IMR-90 (cell line): Measurements from ENCODE around the gene TOMM40. TPM values are rescaled to one million over a fixed set of nuclear protein-coding genes. Genes with fewer than 3 reads are reported as not detected.

Experiments
- ATAC-seq: fragments of 200-7000 bp; cut with Tn5 transposase; 2 replicates; pipeline ENCODE4 v1.9.1; 2020; ENCODE audit warnings: low read depth, mild to moderate bottlenecking, moderate library complexity
- BruUV-seq: library from RNA; stranded (reverse); fragments of 400-500 nt; replicated peaks from 2 replicates; lab custom pipeline; 2021; lab: Mats Ljungman, UMichigan
- CTCF ChIA-PET: fragments of 300-600 bp; formaldehyde crosslinking; extraction: SDS; loops from one replicate; lab custom pipeline; 2021; ENCODE audit warnings: antibody characterized with exemption; lab: Yijun Ruan, JAX
- POLR2A ChIA-PET: fragments of 300-600 bp; sonication (Branson Sonifier 250); formaldehyde crosslinking; loops from one replicate; lab custom pipeline; 2022; ENCODE audit warnings: antibody characterized with exemption; ENCODE audit not compliant: unreplicated experiment; lab: Charles Lee
- DNase-seq: peaks from one replicate; pipeline ENCODE4 v3.0.0; 2013
- H2AFZ ChIP-seq: replicated peaks from 2 replicates; pipeline ENCODE3; 2013; ENCODE audit warnings: low read length, mild to moderate bottlenecking; ENCODE audit not compliant: poor library complexity
- H2AK5ac ChIP-seq: 2 replicates; pipeline ENCODE4 v1.6.1; 2013; ENCODE audit warnings: low read depth, low read length, inconsistent platforms
- H2AK9ac ChIP-seq: replicated peaks from 2 replicates; pipeline ENCODE3; 2013; ENCODE audit warnings: mild to moderate bottlenecking, low read depth, low read length, moderate library complexity; ENCODE audit not compliant: poor library complexity
- H2BK120ac ChIP-seq: 2 replicates; pipeline ENCODE4 v1.6.1; 2013; ENCODE audit warnings: low read depth, low read length, inconsistent platforms
- H2BK15ac ChIP-seq: 3 replicates; pipeline ENCODE4 v1.6.1; 2013; ENCODE audit warnings: low read depth, low read length, inconsistent platforms
- H2BK20ac ChIP-seq: 2 replicates; pipeline ENCODE4 v1.6.1; 2013; ENCODE audit warnings: low read depth, mild to moderate bottlenecking, inconsistent platforms, low read length, moderate library complexity
- H2BK5ac ChIP-seq: 2 replicates; pipeline ENCODE4 v1.6.1; 2013; ENCODE audit warnings: mild to moderate bottlenecking, low read depth, low read length, inconsistent platforms; ENCODE audit not compliant: poor library complexity, severe bottlenecking
- H3K14ac ChIP-seq: replicated peaks from 2 replicates; pipeline ENCODE4 v1.6.1; 2013; ENCODE audit warnings: low read depth, low read length, inconsistent platforms
- H3K18ac ChIP-seq: 2 replicates; pipeline ENCODE4 v1.6.1; 2013; ENCODE audit warnings: low read depth, low read length, control low read depth
- H3K23ac ChIP-seq: 2 replicates; pipeline ENCODE4 v1.6.1; 2013; ENCODE audit warnings: low read depth, low read length, inconsistent platforms
- H3K27ac ChIP-seq: 2 replicates; pipeline ENCODE4 v1.5.1; 2013; ENCODE audit warnings: mild to moderate bottlenecking, control low read depth, low read length; ENCODE audit not compliant: insufficient read depth
- H3K27me3 ChIP-seq: 2 replicates; pipeline ENCODE4 v1.6.1; 2013; ENCODE audit warnings: low read length; ENCODE audit not compliant: control insufficient read depth, insufficient read depth
- H3K36me3 ChIP-seq: 2 replicates; pipeline ENCODE4 v1.6.1; 2013; ENCODE audit warnings: low read length, mixed read lengths; ENCODE audit not compliant: control insufficient read depth, insufficient read depth
- H3K4ac ChIP-seq: 2 replicates; pipeline ENCODE4 v1.6.1; 2013; ENCODE audit warnings: low read depth, low read length, inconsistent platforms
- H3K4me1 ChIP-seq: 2 replicates; pipeline ENCODE4 v1.6.1; 2013; ENCODE audit warnings: low read length, mixed read lengths; ENCODE audit not compliant: control insufficient read depth, insufficient read depth
- H3K4me2 ChIP-seq: 2 replicates; pipeline ENCODE4 v1.6.1; 2013; ENCODE audit warnings: low read depth, mild to moderate bottlenecking, control low read depth, low read length, moderate library complexity
- H3K4me3 ChIP-seq: 2 replicates; pipeline ENCODE4 v1.5.1; 2013; ENCODE audit warnings: low read depth, mild to moderate bottlenecking, control low read depth, low read length, moderate library complexity; ENCODE audit not compliant: insufficient read depth
- H3K56ac ChIP-seq: 2 replicates; pipeline ENCODE4 v1.6.1; 2013; ENCODE audit warnings: low read length, inconsistent platforms; ENCODE audit not compliant: insufficient read depth; ENCODE audit errors: extremely low read depth
- H3K79me1 ChIP-seq, 2 experiments: 2 replicates each; pipeline ENCODE4 v1.6.1; 2013; ENCODE audit warnings: low read length in 2 of 2, inconsistent platforms in 1 of 2, low read depth in 1 of 2
- H3K9ac ChIP-seq: 2 replicates; pipeline ENCODE4 v1.6.1; 2013; ENCODE audit warnings: low read depth, low read length, control low read depth
- H3K9me1 ChIP-seq: 2 replicates; pipeline ENCODE4 v1.6.1; 2013; ENCODE audit warnings: low read length, inconsistent platforms; ENCODE audit not compliant: insufficient read depth
- H3K9me3 ChIP-seq: 2 replicates; pipeline ENCODE4 v1.6.1; 2013; ENCODE audit warnings: low read length; ENCODE audit not compliant: control insufficient read depth, insufficient read depth
- H4K20me1 ChIP-seq: 2 replicates; pipeline ENCODE4 v1.6.1; 2013; ENCODE audit warnings: low read length, inconsistent platforms; ENCODE audit not compliant: insufficient read depth
- H4K5ac ChIP-seq: 2 replicates; pipeline ENCODE4 v1.6.1; 2013; ENCODE audit warnings: mild to moderate bottlenecking, low read depth, low read length, control low read depth
- H4K8ac ChIP-seq, 2 experiments: 2 replicates each; pipeline ENCODE4 v1.6.1; 2013; ENCODE audit warnings: low read depth in 2 of 2, low read length in 2 of 2, control low read depth in 1 of 2, inconsistent platforms in 1 of 2
- H4K91ac ChIP-seq: 2 replicates; pipeline ENCODE4 v1.6.1; 2013; ENCODE audit warnings: low read depth, low read length, inconsistent platforms; ENCODE audit not compliant: insufficient read depth
- BHLHE40 ChIP-seq: fragments of 150-350 bp; IDR thresholded peaks from 2 replicates; pipeline ENCODE4 v1.6.1; 2016; ENCODE audit warnings: mild to moderate bottlenecking, low read depth, low read length
- CEBPB ChIP-seq: IDR thresholded peaks from 2 replicates; pipeline ENCODE4 v1.6.1; 2012; ENCODE audit warnings: low read depth, low read length, improper control_type of control experiment
- CHD1 ChIP-seq: IDR thresholded peaks from 2 replicates; pipeline ENCODE4 v1.6.1; 2012; ENCODE audit warnings: low read depth, low read length, improper control_type of control experiment
- CTCF ChIP-seq: conservative IDR thresholded peaks from 2 replicates; pipeline ENCODE4 v1.5.1; 2012; ENCODE audit warnings: mild to moderate bottlenecking, low read depth, low read length, improper control_type of control experiment
- ELK1 ChIP-seq: fragments of 150-350 bp; IDR thresholded peaks from 2 replicates; pipeline ENCODE4 v1.6.1; 2016; ENCODE audit warnings: low read depth, mild to moderate bottlenecking, low read length, moderate library complexity, borderline replicate concordance
- FOS ChIP-seq: fragments of 150-350 bp; IDR thresholded peaks from 2 replicates; pipeline ENCODE4 v1.6.1; 2016; ENCODE audit warnings: low read depth, low read length
- MAFK ChIP-seq: IDR thresholded peaks from 2 replicates; pipeline ENCODE4 v1.6.1; 2012; ENCODE audit warnings: low read depth, low read length, improper control_type of control experiment
- MAZ ChIP-seq: IDR thresholded peaks from 2 replicates; pipeline ENCODE4 v1.6.1; 2012; ENCODE audit warnings: low read depth, mild to moderate bottlenecking, low read length, improper control_type of control experiment, moderate library complexity, borderline replicate concordance
- MXI1 ChIP-seq: IDR thresholded peaks from 2 replicates; pipeline ENCODE4 v1.6.1; 2012; ENCODE audit warnings: low read depth, mild to moderate bottlenecking, low read length, moderate library complexity, borderline replicate concordance
- NFE2L2 ChIP-seq: fragments of 150-350 bp; IDR thresholded peaks from 2 replicates; pipeline ENCODE4 v1.6.1; 2016; ENCODE audit warnings: low read depth, mild to moderate bottlenecking, low read length
- POLR2A ChIP-seq: IDR thresholded peaks from 2 replicates; pipeline ENCODE4 v1.6.1; 2012; ENCODE audit warnings: mild to moderate bottlenecking, low read depth, low read length
- RAD21 ChIP-seq: IDR thresholded peaks from 2 replicates; pipeline ENCODE4 v1.6.1; 2012; ENCODE audit warnings: low read length, improper control_type of control experiment
- RCOR1 ChIP-seq: IDR thresholded peaks from 2 replicates; pipeline ENCODE4 v1.6.1; 2012; ENCODE audit warnings: mild to moderate bottlenecking, low read length, improper control_type of control experiment; ENCODE audit not compliant: insufficient replicate concordance
- RFX5 ChIP-seq: IDR thresholded peaks from 2 replicates; pipeline ENCODE4 v1.8.0; 2012; ENCODE audit warnings: low read depth, mild to moderate bottlenecking, low read length, moderate library complexity
- SMC3 ChIP-seq: fragments of 150-350 bp; IDR thresholded peaks from 2 replicates; pipeline ENCODE4 v1.6.1; 2016; ENCODE audit warnings: low read depth, mild to moderate bottlenecking, antibody characterized with exemption, low read length, moderate library complexity
- USF2 ChIP-seq: fragments of 150-350 bp; IDR thresholded peaks from 2 replicates; pipeline ENCODE4 v1.6.1; 2017; ENCODE audit warnings: mild to moderate bottlenecking, antibody characterized with exemption, low read length, low read depth
- WGBS, 2 experiments: methylation state at CpG; one replicate each; pipeline versions ENCODE4 v1.1.5 to v1.1.7; 2013; ENCODE audit warnings: missing lambda C conversion rate in 2 of 2; ENCODE audit not compliant: insufficient read length in 1 of 2; ENCODE audit errors: extremely low coverage in 2 of 2; 5-methylcytosine and 5-hydroxymethylcytosine counted together
- dilution Hi-C: fragments of 300-500 bp; cut with HindIII; formaldehyde crosslinking; loops from one replicate; pipeline ENCODE4 v1.14.3; 2018; ENCODE audit warnings: low sequenced_read_pairs; ENCODE audit not compliant: unreplicated experiment
- in situ Hi-C: fragments of 300-500 bp; cut with MboI; formaldehyde crosslinking; loops from 3 replicates; pipeline ENCODE4 v1.14.3; 2019; ENCODE audit warnings: low sequenced_read_pairs, inconsistent platforms, mixed read lengths
- intact Hi-C: fragments of 100-400 bp; cut with micrococcal nuclease; formaldehyde crosslinking; loops from 2 replicates; pipeline ENCODE4 v1.10.0; 2022
- polyA plus RNA-seq, 3 experiments: library from polyadenylated mRNA; depleted of rRNA; stranded (reverse); fragments of >200 nt; gene quantifications; 2 replicates each; pipeline ENCODE4 v1.2.3, GENCODE V29; 2012; ENCODE audit warnings: low replicate concordance in 1 of 3
- total RNA-seq: library from RNA; depleted of rRNA; stranded (reverse); fragments of >200 nt; gene quantifications from 2 replicates; pipeline ENCODE4 v1.2.3, GENCODE V29; 2012

TOMM40 gene
- total and polyA plus RNA-seq, 2 of the 4 experiments (the other 2 are of a cell fraction), result 54.8 to 62.6 TPM

- Histone ChIP-seq H3K4me2 (no peak overlapping the region), H2AFZ (no peak overlapping the region), H4K91ac (no peak overlapping the region), H3K4ac (no peak overlapping the region), H3K9me3 (no peaks in the 10 kb centered on the region), H4K8ac (no peak overlapping the region), H4K20me1 (peaks cover 32% of the 10 kb centered on the region), H2AK9ac (no peak overlapping the region), H4K5ac (no peak overlapping the region), H3K27ac (no peak overlapping the region), H3K9ac (no peak overlapping the region), H2BK5ac (no peak overlapping the region), H3K56ac (no peak overlapping the region), H3K79me1 (peaks cover 26 to 85% of the 10 kb centered on the region in 2 experiments), H3K18ac (no peak overlapping the region), H3K14ac (no peak overlapping the region), H3K9me1 (peaks cover 8% of the 10 kb centered on the region; the same call in 1 of the 2 replicates), H3K36me3 (peaks cover 81% of the 10 kb centered on the region), H2BK120ac (no peak overlapping the region), H3K4me1 (peaks cover 2% of the 10 kb centered on the region; the same call in 1 of the 2 replicates), H2BK15ac (no peak overlapping the region), H2BK20ac (no peak overlapping the region), H2AK5ac (no peak overlapping the region), H3K27me3 (no peaks in the 10 kb centered on the region), H3K4me3 (no peak overlapping the region), H3K23ac (no peak overlapping the region)
- BruUV-seq, result no TSS peak
- dilution Hi-C loops, result no loop called here
- intact Hi-C loops, result no loop called here
- CTCF ChIA-PET, result no interaction called here
- ATAC-seq (no peak), DNase-seq (no peak)
- POLR2A ChIA-PET, result no interaction called here
- 100% methylated on average over 1 of the region's 16 CpGs; no CpG with 5 or more reads in 1 of the 2 experiments for whole genome bisulfite sequencing, 2 experiments
- no peak for TF ChIP-seq RFX5
- TF ChIP-seq POLR2A, result no peak
- no peak for TF ChIP-seq MXI1
- TF ChIP-seq BHLHE40, result no peak
- no peak for TF ChIP-seq MAFK
- no peak for TF ChIP-seq NFE2L2
- no peak for TF ChIP-seq CHD1
- TF ChIP-seq USF2, result no peak
- no peak for TF ChIP-seq RCOR1
- TF ChIP-seq MAZ, result no peak
- no peak for TF ChIP-seq ELK1
- no peak for TF ChIP-seq SMC3
- no peak for TF ChIP-seq CEBPB
- TF ChIP-seq RAD21, result no peak
- TF ChIP-seq FOS, result no peak
- no peak for TF ChIP-seq CTCF
- in situ Hi-C loops, result no loop called here
Measured at GRCh38 chr19:44874317-44874716, 16.7 kb upstream of the TOMM40 start.
